K562 (cell line): Measurements from ENCODE around the gene LOXL3. TPM values are rescaled to one million over a fixed set of nuclear protein-coding genes. Genes with fewer than 3 reads are reported as not detected.

Source experiments
- ATAC-seq: fragments of 200-7000 bp; cut with Tn5 transposase; 3 replicates; pipeline ENCODE4 v1.9.1; 2020; ENCODE audit warnings: moderate library complexity
- BruUV-seq: library from RNA; stranded (reverse); fragments of 400-500 nt; replicated peaks from 2 replicates; lab custom pipeline; 2021; lab: Mats Ljungman, UMichigan
- CTCF ChIA-PET: fragments of 300-600 bp; formaldehyde crosslinking; extraction: SDS; loops from one replicate; lab custom pipeline; 2021; ENCODE audit warnings: low intra/inter-chr PET ratio; lab: Yijun Ruan, JAX
- POLR2A ChIA-PET: fragments of 300-600, 350-650 bp; sonication (Branson Sonifier 250); formaldehyde crosslinking; extraction: SDS; loops from one replicate; lab custom pipeline; 2021; ENCODE audit warnings: antibody characterized with exemption, inconsistent platforms; lab: Yijun Ruan, JAX
- DNase-seq, 4 experiments: peaks; one replicate each; pipeline versions ENCODE4 v3.0.0 to v3.0.0-alpha.2; 2011 to 2018; ENCODE audit warnings: low spot score in 3 of 4, mixed read lengths in 3 of 4; ENCODE audit errors: extremely low read depth in 1 of 4
- FAIRE-seq: peaks from 2 replicates; lab custom pipeline; 2011; peaks lifted over from hg19 to GRCh38; lab: Jason Lieb, UNC
- H2AFZ ChIP-seq: 2 replicates; pipeline ENCODE4 v1.6.0; 2011; ENCODE audit warnings: low read depth, low read length, control low read depth, inconsistent platforms
- H3K27ac ChIP-seq: fragments of 200-600 bp; 3 replicates; pipeline ENCODE4 v1.8.0; 2011; ENCODE audit warnings: low read depth, mild to moderate bottlenecking, control low read depth, inconsistent platforms, low read length, moderate library complexity, mixed read lengths; ENCODE audit errors: extremely low read depth
- H3K27me3 ChIP-seq, 2 experiments: fragments of 300-600 bp in 1 of 2; 2 replicates in 1 of 2; 3 replicates in 1 of 2; pipeline versions ENCODE4 v1.6.0 to v1.8.0; 2011; ENCODE audit warnings: inconsistent platforms in 2 of 2, low read length in 2 of 2, mild to moderate bottlenecking in 1 of 2, mixed read lengths in 1 of 2, moderate library complexity in 1 of 2; ENCODE audit not compliant: control insufficient read depth in 2 of 2, insufficient read depth in 2 of 2
- H3K36me3 ChIP-seq: fragments of 300-600 bp; 3 replicates; pipeline ENCODE4 v1.8.0; 2011; ENCODE audit warnings: mild to moderate bottlenecking, low read length, inconsistent platforms; ENCODE audit not compliant: control insufficient read depth, insufficient read depth
- H3K4me1 ChIP-seq, 2 experiments: fragments of 200-600 bp in 1 of 2; replicated peaks in 1 of 2; 2 replicates in 1 of 2; 3 replicates in 1 of 2; pipeline versions ENCODE4 v1.5.1 to v1.8.0; 2011; ENCODE audit warnings: inconsistent platforms in 2 of 2, low read length in 2 of 2, mild to moderate bottlenecking in 1 of 2, mixed read lengths in 1 of 2, moderate library complexity in 1 of 2; ENCODE audit not compliant: control insufficient read depth in 2 of 2, insufficient read depth in 2 of 2
- H3K4me2 ChIP-seq: 2 replicates; pipeline ENCODE4 v1.6.1; 2011; ENCODE audit warnings: low read length, control low read depth, inconsistent platforms, mixed read lengths; ENCODE audit not compliant: insufficient read depth
- H3K4me3 ChIP-seq: fragments of 200-600 bp; sonication (generic), shearing (Covaris generic); 2 replicates; pipeline ENCODE4 v1.5.1; 2016; ENCODE audit warnings: control low read depth, inconsistent platforms
- H3K79me2 ChIP-seq: fragments of 200-600 bp; 3 replicates; pipeline ENCODE4 v1.8.0; 2011; ENCODE audit warnings: low read length, inconsistent platforms; ENCODE audit not compliant: control insufficient read depth, insufficient read depth
- H3K9ac ChIP-seq, 2 experiments: 2 replicates each; pipeline versions ENCODE4 v1.6.0 to v1.6.1; 2011; ENCODE audit warnings: low read depth in 2 of 2, low read length in 2 of 2, control low read depth in 1 of 2, inconsistent platforms in 1 of 2, mild to moderate bottlenecking in 1 of 2, mixed read lengths in 1 of 2; ENCODE audit not compliant: insufficient read depth in 1 of 2
- H3K9me1 ChIP-seq: one replicate; pipeline ENCODE4 v1.6.0; 2011; ENCODE audit warnings: inconsistent platforms, mild to moderate bottlenecking, low read length, moderate library complexity; ENCODE audit not compliant: control insufficient read depth, insufficient read depth
- H3K9me3 ChIP-seq: replicated peaks from 2 replicates; pipeline ENCODE4 v1.5.1; 2011; ENCODE audit warnings: low read depth, low read length, inconsistent platforms; ENCODE audit not compliant: control insufficient read depth, insufficient read depth
- H4K20me1 ChIP-seq: replicated peaks from 2 replicates; pipeline ENCODE4 v1.6.1; 2011; ENCODE audit warnings: low read length, inconsistent platforms, mixed read lengths; ENCODE audit not compliant: control insufficient read depth, insufficient read depth
- ELF1 ChIP-seq: fragments of 200-800 bp; sonication (Bioruptor generic); IDR thresholded peaks from 2 replicates; pipeline ENCODE4 v1.6.1; 2016; ENCODE audit warnings: missing genetic modification characterization, missing compliant biosample characterization
- ZNF407 ChIP-seq: fragments of 450-650 bp; IDR thresholded peaks from 2 replicates; pipeline ENCODE4 v1.6.1; 2016; ENCODE audit warnings: low read depth
- WGBS: fragments of 100-300 bp; shearing (Covaris generic); methylation state at CpG from one replicate; pipeline ENCODE4 v1.1.6; 2016; ENCODE audit warnings: low coverage, mixed read lengths; ENCODE audit not compliant: insufficient coverage; ENCODE audit errors: missing lambda C conversion rate; 5-methylcytosine and 5-hydroxymethylcytosine counted together
- in situ Hi-C: fragments of 300-500 bp; cut with MboI; formaldehyde crosslinking; loops from 4 replicates; pipeline ENCODE4 v1.15.0; 2018; ENCODE audit warnings: inconsistent platforms, mixed read lengths
- intact Hi-C: fragments of 100-400 bp; cut with micrococcal nuclease; formaldehyde crosslinking; loops from 2 replicates; pipeline ENCODE4 v1.14.2; 2022
- polyA plus RNA-seq, 8 experiments: library from polyadenylated mRNA; depleted of rRNA in 4 of 8; stranded (reverse) in 5 of 8; unstranded in 3 of 8; fragments of >200 nt; fragmentation: Nextera tagmentation in 2 of 8; fragmentation: Illumina TruSeq in 1 of 8; extraction: Ambion mirVana in 2 of 8; extraction: Trizol in 1 of 8; gene quantifications; 2 replicates each; pipeline versions ENCODE4 v1.2.1 to v1.2.3, GENCODE V29; 2011 to 2014; ENCODE audit warnings: inconsistent platforms in 1 of 8, missing spikeins in 1 of 8
- total RNA-seq, 7 experiments: library from RNA; depleted of rRNA in 6 of 7; stranded (reverse); fragments of >200 nt in 6 of 7; fragmentation: Illumina TruSeq in 2 of 7; extraction: Trizol in 2 of 7; gene quantifications; 2 replicates each; pipeline versions ENCODE4 v1.2.1 to v1.2.3, GENCODE V29; 2011 to 2021; ENCODE audit warnings: low replicate concordance in 1 of 7

Gene LOXL3
- total and polyA plus RNA-seq, 9 of the 15 experiments (the other 6 are each of a cell fraction or from before 2014, with no cell fraction given): 0.22 to 0.99 (median 0.31) TPM

DNA sequence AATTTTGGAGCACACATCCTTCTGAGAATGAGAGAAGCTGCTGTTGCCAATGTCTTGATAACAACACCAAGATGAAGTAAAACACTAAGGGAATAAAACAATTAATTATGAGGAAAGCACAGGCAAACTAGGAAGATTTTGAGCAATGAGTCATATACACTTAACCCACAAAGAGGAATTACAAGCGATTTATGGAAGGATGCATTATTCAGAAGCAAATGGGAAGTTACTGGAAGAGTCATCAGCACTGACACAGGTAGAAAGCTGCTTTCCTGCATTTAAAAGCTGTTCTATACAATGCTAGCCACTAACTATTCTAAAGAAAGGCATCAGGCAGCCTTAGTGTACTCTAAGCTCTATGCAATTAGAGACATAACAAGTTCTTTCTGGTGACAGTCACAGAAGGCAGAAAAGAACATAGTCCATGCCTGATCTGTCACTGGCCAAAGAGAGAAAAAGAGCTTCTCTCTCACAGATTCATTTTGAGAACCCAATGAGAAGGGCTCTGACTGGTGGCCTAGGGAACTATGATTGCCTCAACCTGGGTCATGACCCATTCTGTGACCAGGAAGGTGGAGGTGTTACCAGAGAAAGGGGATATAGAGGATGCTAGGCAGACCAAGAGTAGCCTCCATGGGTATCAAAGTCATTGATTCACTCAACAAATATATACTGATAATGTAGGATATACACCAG lies 49.0 kb upstream of the LOXL3 start:
- Histone ChIP-seq H3K4me3 (no peak overlapping the region), H3K9me1 (no peaks in the 10 kb centered on the region), H2AFZ (no peak overlapping the region; the same call in 1 of the 2 replicates), H3K36me3 (no peaks in the 10 kb centered on the region), H4K20me1 (no peaks in the 10 kb centered on the region), H3K27me3 (no peaks in the 10 kb centered on the region), H3K4me2 (no peak overlapping the region), H3K9me3 (no peaks in the 10 kb centered on the region), H3K9ac (no peak overlapping the region), H3K27ac (no peak overlapping the region), H3K79me2 (no peaks in the 10 kb centered on the region), H3K4me1 (peaks cover 0 to 6% of the 10 kb centered on the region in 2 experiments; a peak in 4 of 5 replicates)
- ATAC-seq (no peak), FAIRE-seq (no peak), DNase-seq (no peak)
- intact Hi-C loops: no loop called here
- CTCF ChIA-PET: no interaction called here
- TF ChIP-seq ELF1 (tag) (no peak), ZNF407 (no peak)
- in situ Hi-C loops: no loop called here
- POLR2A ChIA-PET: interaction anchor here (0.6 to 1.2 kb wide), 5 partner anchors 12 to 93 kb away, joined by 3 read pairs; no protein-coding TSS in a partner anchor
- WGBS: 6% methylated on average over 1 of the region's 1 CpG
- no TSS peak for BruUV-seq
